ENCODE measurements around the gene GBA3.

Gene GBA3

GRCh38 chr4:22721204-22721603, 28.5 kb downstream of the GBA3 start:
- no CpG with 5 or more reads among the region's 1 CpG for WGBS, 2 donors (ENCODE audit: extremely low coverage in 2 of 2, insufficient read length in 2 of 2, insufficient replicate concordance in 1 of 2)
- H3K27me3 ChIP-seq (ENCODE audit: control insufficient read depth in 3 of 3, insufficient read depth in 3 of 3, low read depth in 1 of 3, low read length in 3 of 3): no peaks in the 10 kb centered on the region
- no peak overlapping the region for H3K4me3 ChIP-seq (ENCODE audit: low read length in 2 of 2)
- no peaks in the 10 kb centered on the region for H3K36me3 ChIP-seq (replicated peaks in 1 of 2; ENCODE audit: control insufficient read depth in 2 of 2, insufficient read depth in 2 of 2, low read length in 2 of 2)
- no peaks in the 10 kb centered on the region for H3K79me1 ChIP-seq (ENCODE audit: low read depth, low read length)
- no peaks in the 10 kb centered on the region for H3K9me3 ChIP-seq (replicated peaks in 1 of 2; ENCODE audit: control insufficient read depth in 2 of 2, insufficient read depth in 1 of 2, low read depth in 1 of 2, low read length in 2 of 2)
- no peak overlapping the region for H3K18ac ChIP-seq (ENCODE audit: low read length)
- no peak overlapping the region for H3K27ac ChIP-seq (replicated peaks; ENCODE audit: low read length)
- H2BK5ac ChIP-seq (ENCODE audit: low read length): no peak overlapping the region
- H4K91ac ChIP-seq (ENCODE audit: low read depth, low read length, poor library complexity): no peak overlapping the region
- no peak overlapping the region for H2AK5ac ChIP-seq (ENCODE audit: low read depth, low read length)
- DNase-seq (ENCODE audit: low spot score): no peak
- H3K9ac ChIP-seq (ENCODE audit: low read depth, low read length, poor library complexity): no peak overlapping the region
- no peak overlapping the region for H3K14ac ChIP-seq (ENCODE audit: low read length)
- H2BK120ac ChIP-seq (ENCODE audit: low read depth, low read length): no peak overlapping the region
- no peaks in the 10 kb centered on the region for H3K4me1 ChIP-seq (ENCODE audit: control insufficient read depth in 2 of 2, insufficient read depth in 1 of 2, low read depth in 1 of 2, low read length in 2 of 2)
- no peak overlapping the region for H3K23ac ChIP-seq (ENCODE audit: low read depth, low read length, poor library complexity)
- H2BK12ac ChIP-seq (ENCODE audit: low read length): no peak overlapping the region
- no peak overlapping the region for H3K4me2 ChIP-seq (ENCODE audit: insufficient read depth, low read length, poor library complexity, severe bottlenecking)
- no peak overlapping the region for H3K4ac ChIP-seq (ENCODE audit: low read length)
- no peak overlapping the region for H2AFZ ChIP-seq (ENCODE audit: low read length)
- no peak overlapping the region for H4K8ac ChIP-seq (ENCODE audit: low read depth, low read length)
- no peak overlapping the region for H2BK15ac ChIP-seq (ENCODE audit: low read length)

GRCh38 chr4:22730021-22730420, 37.3 kb downstream of the GBA3 start:
- no CpG with 5 or more reads among the region's 3 CpGs for WGBS, 2 donors (ENCODE audit: extremely low coverage in 2 of 2, insufficient read length in 2 of 2, insufficient replicate concordance in 1 of 2)
- Histone ChIP-seq H2AFZ (ENCODE audit: low read length) (no peak overlapping the region), H3K36me3 (replicated peaks in 1 of 2; ENCODE audit: control insufficient read depth in 2 of 2, insufficient read depth in 2 of 2, low read length in 2 of 2) (no peaks in the 10 kb centered on the region), H3K27ac (replicated peaks; ENCODE audit: low read length) (no peak overlapping the region), H2BK5ac (ENCODE audit: low read length) (no peak overlapping the region), H4K91ac (ENCODE audit: low read depth, low read length, poor library complexity) (no peak overlapping the region), H3K4me2 (ENCODE audit: insufficient read depth, low read length, poor library complexity, severe bottlenecking) (no peak overlapping the region), H4K8ac (ENCODE audit: low read depth, low read length) (no peak overlapping the region), H3K9ac (ENCODE audit: low read depth, low read length, poor library complexity) (no peak overlapping the region), H3K4ac (ENCODE audit: low read length) (no peak overlapping the region), H3K27me3 (ENCODE audit: control insufficient read depth in 3 of 3, insufficient read depth in 3 of 3, low read depth in 1 of 3, low read length in 3 of 3) (no peaks in the 10 kb centered on the region), H3K23ac (ENCODE audit: low read depth, low read length, poor library complexity) (no peak overlapping the region), H2BK15ac (ENCODE audit: low read length) (no peak overlapping the region), H2BK12ac (ENCODE audit: low read length) (no peak overlapping the region), H3K79me1 (ENCODE audit: low read depth, low read length) (no peaks in the 10 kb centered on the region), H2BK120ac (ENCODE audit: low read depth, low read length) (no peak overlapping the region), H3K4me1 (ENCODE audit: control insufficient read depth in 2 of 2, insufficient read depth in 1 of 2, low read depth in 1 of 2, low read length in 2 of 2) (peaks cover 0 to 2% of the 10 kb centered on the region in 2 donors), H3K18ac (ENCODE audit: low read length) (no peak overlapping the region), H2AK5ac (ENCODE audit: low read depth, low read length) (no peak overlapping the region), H3K9me3 (replicated peaks in 1 of 2; ENCODE audit: control insufficient read depth in 2 of 2, insufficient read depth in 1 of 2, low read depth in 1 of 2, low read length in 2 of 2) (no peaks in the 10 kb centered on the region), H3K14ac (ENCODE audit: low read length) (no peak overlapping the region), H3K4me3 (ENCODE audit: low read length in 2 of 2) (no peak overlapping the region)
- DNase-seq (ENCODE audit: low spot score): no peak

GRCh38 chr4:22733816-22734215, 41.1 kb downstream of the GBA3 start:
- no peak for DNase-seq (ENCODE audit: low spot score)

GRCh38 chr4:22736912-22737311, 44.2 kb downstream of the GBA3 start:
- DNase-seq (ENCODE audit: low spot score): no peak
- no peak overlapping the region for H3K9ac ChIP-seq (ENCODE audit: low read depth, low read length, poor library complexity)
- no peak overlapping the region for H3K23ac ChIP-seq (ENCODE audit: low read depth, low read length, poor library complexity)
- H4K8ac ChIP-seq (ENCODE audit: low read depth, low read length): no peak overlapping the region
- no peak overlapping the region for H3K4me3 ChIP-seq (ENCODE audit: low read length in 2 of 2)
- H3K79me1 ChIP-seq (ENCODE audit: low read depth, low read length): no peaks in the 10 kb centered on the region
- no peaks in the 10 kb centered on the region for H3K36me3 ChIP-seq (replicated peaks in 1 of 2; ENCODE audit: control insufficient read depth in 2 of 2, insufficient read depth in 2 of 2, low read length in 2 of 2)
- no peak overlapping the region for H3K14ac ChIP-seq (ENCODE audit: low read length)
- H3K27ac ChIP-seq (replicated peaks; ENCODE audit: low read length): no peak overlapping the region
- H3K18ac ChIP-seq (ENCODE audit: low read length): no peak overlapping the region
- H3K27me3 ChIP-seq (ENCODE audit: control insufficient read depth in 3 of 3, insufficient read depth in 3 of 3, low read depth in 1 of 3, low read length in 3 of 3): no peaks in the 10 kb centered on the region
- H2AK5ac ChIP-seq (ENCODE audit: low read depth, low read length): no peak overlapping the region
- H3K9me3 ChIP-seq (replicated peaks in 1 of 2; ENCODE audit: control insufficient read depth in 2 of 2, insufficient read depth in 1 of 2, low read depth in 1 of 2, low read length in 2 of 2): no peaks in the 10 kb centered on the region
- H2AFZ ChIP-seq (ENCODE audit: low read length): no peak overlapping the region
- H3K4me2 ChIP-seq (ENCODE audit: insufficient read depth, low read length, poor library complexity, severe bottlenecking): no peak overlapping the region
- no CpG with 5 or more reads among the region's 2 CpGs for WGBS, 2 donors (ENCODE audit: extremely low coverage in 2 of 2, insufficient read length in 2 of 2, insufficient replicate concordance in 1 of 2)
- no peak overlapping the region for H2BK12ac ChIP-seq (ENCODE audit: low read length)
- H2BK120ac ChIP-seq (ENCODE audit: low read depth, low read length): no peak overlapping the region
- no peak overlapping the region for H2BK5ac ChIP-seq (ENCODE audit: low read length)
- no peak overlapping the region for H4K91ac ChIP-seq (ENCODE audit: low read depth, low read length, poor library complexity)
- H3K4me1 ChIP-seq (ENCODE audit: control insufficient read depth in 2 of 2, insufficient read depth in 1 of 2, low read depth in 1 of 2, low read length in 2 of 2): no peaks in the 10 kb centered on the region
- H3K4ac ChIP-seq (ENCODE audit: low read length): no peak overlapping the region
- H2BK15ac ChIP-seq (ENCODE audit: low read length): no peak overlapping the region

More at GRCh38 chr4:22733816-22734215, 41.1 kb downstream of the GBA3 start:
- Histone ChIP-seq H3K27ac (replicated peaks; ENCODE audit: low read length) (no peak overlapping the region), H2BK5ac (ENCODE audit: low read length) (no peak overlapping the region), H3K4ac (ENCODE audit: low read length) (no peak overlapping the region), H3K4me3 (ENCODE audit: low read length in 2 of 2) (no peak overlapping the region), H2AK5ac (ENCODE audit: low read depth, low read length) (no peak overlapping the region), H2BK15ac (ENCODE audit: low read length) (no peak overlapping the region), H3K14ac (ENCODE audit: low read length) (no peak overlapping the region), H3K23ac (ENCODE audit: low read depth, low read length, poor library complexity) (no peak overlapping the region), H3K79me1 (ENCODE audit: low read depth, low read length) (no peaks in the 10 kb centered on the region), H3K18ac (ENCODE audit: low read length) (no peak overlapping the region), H3K9me3 (replicated peaks in 1 of 2; ENCODE audit: control insufficient read depth in 2 of 2, insufficient read depth in 1 of 2, low read depth in 1 of 2, low read length in 2 of 2) (no peaks in the 10 kb centered on the region), H2AFZ (ENCODE audit: low read length) (no peak overlapping the region), H4K91ac (ENCODE audit: low read depth, low read length, poor library complexity) (no peak overlapping the region), H3K27me3 (ENCODE audit: control insufficient read depth in 3 of 3, insufficient read depth in 3 of 3, low read depth in 1 of 3, low read length in 3 of 3) (no peaks in the 10 kb centered on the region), H4K8ac (ENCODE audit: low read depth, low read length) (no peak overlapping the region), H2BK120ac (ENCODE audit: low read depth, low read length) (no peak overlapping the region), H3K9ac (ENCODE audit: low read depth, low read length, poor library complexity) (no peak overlapping the region), H3K4me1 (ENCODE audit: control insufficient read depth in 2 of 2, insufficient read depth in 1 of 2, low read depth in 1 of 2, low read length in 2 of 2) (peaks cover 0 to 2% of the 10 kb centered on the region in 2 donors), H3K36me3 (replicated peaks in 1 of 2; ENCODE audit: control insufficient read depth in 2 of 2, insufficient read depth in 2 of 2, low read length in 2 of 2) (no peaks in the 10 kb centered on the region), H2BK12ac (ENCODE audit: low read length) (no peak overlapping the region), H3K4me2 (ENCODE audit: insufficient read depth, low read length, poor library complexity, severe bottlenecking) (no peak overlapping the region)
- no CpG with 5 or more reads among the region's 3 CpGs for WGBS, 2 donors (ENCODE audit: extremely low coverage in 2 of 2, insufficient read length in 2 of 2, insufficient replicate concordance in 1 of 2)

All from neuronal stem cell (in vitro differentiated cells).